HEK293 (cell line): ENCODE data around the gene TXNIP.

Source experiments
- FEZF1 ChIP-seq: fragments of 450-650 bp; formaldehyde crosslinking; IDR thresholded peaks from 2 replicates; pipeline ENCODE4 v1.5.1; 2016; ENCODE audit warnings: missing biosample characterization, missing genetic modification characterization
- KLF7 ChIP-seq: fragments of 450-650 bp; formaldehyde crosslinking; IDR thresholded peaks from 2 replicates; pipeline ENCODE4 v1.5.1; 2016; ENCODE audit warnings: missing biosample characterization, missing genetic modification characterization, borderline replicate concordance
- PRDM1 ChIP-seq: fragments of 450-650 bp; formaldehyde crosslinking; IDR thresholded peaks from 2 replicates; pipeline ENCODE4; 2016; ENCODE audit warnings: missing biosample characterization, missing genetic modification characterization
- ZFP41 ChIP-seq: fragments of 450-650 bp; formaldehyde crosslinking; IDR thresholded peaks from 2 replicates; pipeline ENCODE4 v1.5.1; 2016; ENCODE audit warnings: missing biosample characterization, missing genetic modification characterization, borderline replicate concordance
- ZNF10 ChIP-seq: fragments of 450-650 bp; formaldehyde crosslinking; IDR thresholded peaks from 2 replicates; pipeline ENCODE4 v1.5.1; 2017; ENCODE audit warnings: missing biosample characterization, missing genetic modification characterization
- ZNF155 ChIP-seq: fragments of 450-650 bp; formaldehyde crosslinking; IDR thresholded peaks from 2 replicates; pipeline ENCODE4 v1.5.1; 2016; ENCODE audit warnings: missing biosample characterization, missing genetic modification characterization
- ZNF366 ChIP-seq: fragments of 450-650 bp; formaldehyde crosslinking; conservative IDR thresholded peaks from 2 replicates; pipeline ENCODE4 v1.5.1; 2016; ENCODE audit warnings: missing biosample characterization, missing genetic modification characterization
- ZNF416 ChIP-seq: fragments of 450-650 bp; formaldehyde crosslinking; IDR thresholded peaks from 2 replicates; pipeline ENCODE4 v1.5.1; 2016; ENCODE audit warnings: missing biosample characterization, missing genetic modification characterization
- ZNF514 ChIP-seq: fragments of 450-650 bp; formaldehyde crosslinking; IDR thresholded peaks from 2 replicates; pipeline ENCODE4 v1.5.1; 2016; ENCODE audit warnings: missing biosample characterization, missing genetic modification characterization
- ZNF558 ChIP-seq: fragments of 450-650 bp; formaldehyde crosslinking; IDR thresholded peaks from 2 replicates; pipeline ENCODE4 v1.5.1; 2016; ENCODE audit warnings: missing biosample characterization, missing genetic modification characterization
- ZNF571 ChIP-seq: fragments of 450-650 bp; formaldehyde crosslinking; IDR thresholded peaks from 2 replicates; pipeline ENCODE4 v1.5.0; 2017; ENCODE audit warnings: missing biosample characterization, missing genetic modification characterization
- ZNF600 ChIP-seq: fragments of 450-650 bp; formaldehyde crosslinking; IDR thresholded peaks from 2 replicates; pipeline ENCODE4 v1.5.1; 2016; ENCODE audit warnings: missing biosample characterization, missing genetic modification characterization
- ZNF670 ChIP-seq: fragments of 450-650 bp; formaldehyde crosslinking; IDR thresholded peaks from 2 replicates; pipeline ENCODE4 v1.5.1; 2016; ENCODE audit warnings: missing biosample characterization, missing genetic modification characterization, low read depth
- ZNF747 ChIP-seq: fragments of 450-650 bp; formaldehyde crosslinking; IDR thresholded peaks from 2 replicates; pipeline ENCODE4 v1.5.1; 2016; ENCODE audit warnings: missing biosample characterization, missing genetic modification characterization
- TF ChIP-seq, protein P1 (sequence below): fragments of 450-650 bp; formaldehyde crosslinking; conservative IDR thresholded peaks from 2 replicates; pipeline ENCODE4 v1.5.1; 2016; ENCODE audit warnings: low read depth, missing biosample characterization, missing genetic modification characterization
- TF ChIP-seq, protein P2 (sequence below): fragments of 450-650 bp; IDR thresholded peaks from 2 replicates; pipeline ENCODE4 v1.5.1; 2018; ENCODE audit warnings: missing biosample characterization, mild to moderate bottlenecking, missing genetic modification characterization
- TF ChIP-seq, protein P3 (sequence below): fragments of 450-650 bp; formaldehyde crosslinking; conservative IDR thresholded peaks from 2 replicates; pipeline ENCODE4 v1.5.1; 2016; ENCODE audit warnings: low read depth, missing biosample characterization, missing genetic modification characterization
- TF ChIP-seq, protein P4 (sequence below): fragments of 450-650 bp; formaldehyde crosslinking; IDR thresholded peaks from 2 replicates; pipeline ENCODE4 v1.5.1; 2017; ENCODE audit warnings: missing biosample characterization, missing genetic modification characterization
- TF ChIP-seq, protein P5 (sequence below): fragments of 450-650 bp; formaldehyde crosslinking; IDR thresholded peaks from 2 replicates; pipeline ENCODE4 v1.5.1; 2017; ENCODE audit warnings: missing biosample characterization, missing genetic modification characterization
- TF ChIP-seq, protein P6 (sequence below): fragments of 450-650 bp; formaldehyde crosslinking; IDR thresholded peaks from 2 replicates; pipeline ENCODE4 v1.5.1; 2016; ENCODE audit warnings: missing biosample characterization, missing genetic modification characterization
- TF ChIP-seq, protein P7 (sequence below): fragments of 450-650 bp; formaldehyde crosslinking; IDR thresholded peaks from 2 replicates; pipeline ENCODE4 v1.5.1; 2016; ENCODE audit warnings: missing biosample characterization, missing genetic modification characterization

Gene TXNIP

DNA sequence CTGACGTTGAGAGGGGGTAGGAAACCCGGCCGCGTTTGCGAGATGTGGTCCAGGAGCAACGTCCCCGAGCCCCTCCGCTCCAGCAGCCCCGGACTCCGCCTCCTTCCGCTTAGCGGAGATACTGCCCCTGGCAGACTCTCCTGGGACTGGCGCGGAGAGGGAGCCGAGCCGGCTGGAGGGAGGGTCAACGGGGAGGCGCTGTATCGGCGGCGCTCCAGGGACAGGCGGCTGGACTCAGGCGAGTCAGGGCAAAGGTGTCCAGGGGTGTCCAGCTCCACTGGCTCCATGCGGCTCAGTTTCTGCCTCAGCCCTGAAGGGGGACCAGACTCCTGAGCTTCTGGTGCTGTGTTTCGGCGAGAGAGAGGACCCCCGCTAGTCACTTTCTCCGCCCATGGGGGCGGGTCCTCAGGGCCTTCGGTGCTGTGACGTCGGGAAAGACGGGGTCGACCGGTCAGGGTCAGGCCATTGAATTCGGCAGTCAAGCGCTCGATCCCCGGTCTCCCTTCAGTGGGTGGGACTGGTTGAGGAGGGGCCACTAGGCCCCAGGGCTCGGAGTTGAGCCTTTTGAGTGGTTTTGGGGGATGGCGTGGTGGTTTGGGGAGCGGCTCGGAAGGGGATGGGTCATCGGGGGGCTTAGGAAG lies 35.8 kb downstream of the TXNIP start (continued):
- TF ChIP-seq, protein P1, sequence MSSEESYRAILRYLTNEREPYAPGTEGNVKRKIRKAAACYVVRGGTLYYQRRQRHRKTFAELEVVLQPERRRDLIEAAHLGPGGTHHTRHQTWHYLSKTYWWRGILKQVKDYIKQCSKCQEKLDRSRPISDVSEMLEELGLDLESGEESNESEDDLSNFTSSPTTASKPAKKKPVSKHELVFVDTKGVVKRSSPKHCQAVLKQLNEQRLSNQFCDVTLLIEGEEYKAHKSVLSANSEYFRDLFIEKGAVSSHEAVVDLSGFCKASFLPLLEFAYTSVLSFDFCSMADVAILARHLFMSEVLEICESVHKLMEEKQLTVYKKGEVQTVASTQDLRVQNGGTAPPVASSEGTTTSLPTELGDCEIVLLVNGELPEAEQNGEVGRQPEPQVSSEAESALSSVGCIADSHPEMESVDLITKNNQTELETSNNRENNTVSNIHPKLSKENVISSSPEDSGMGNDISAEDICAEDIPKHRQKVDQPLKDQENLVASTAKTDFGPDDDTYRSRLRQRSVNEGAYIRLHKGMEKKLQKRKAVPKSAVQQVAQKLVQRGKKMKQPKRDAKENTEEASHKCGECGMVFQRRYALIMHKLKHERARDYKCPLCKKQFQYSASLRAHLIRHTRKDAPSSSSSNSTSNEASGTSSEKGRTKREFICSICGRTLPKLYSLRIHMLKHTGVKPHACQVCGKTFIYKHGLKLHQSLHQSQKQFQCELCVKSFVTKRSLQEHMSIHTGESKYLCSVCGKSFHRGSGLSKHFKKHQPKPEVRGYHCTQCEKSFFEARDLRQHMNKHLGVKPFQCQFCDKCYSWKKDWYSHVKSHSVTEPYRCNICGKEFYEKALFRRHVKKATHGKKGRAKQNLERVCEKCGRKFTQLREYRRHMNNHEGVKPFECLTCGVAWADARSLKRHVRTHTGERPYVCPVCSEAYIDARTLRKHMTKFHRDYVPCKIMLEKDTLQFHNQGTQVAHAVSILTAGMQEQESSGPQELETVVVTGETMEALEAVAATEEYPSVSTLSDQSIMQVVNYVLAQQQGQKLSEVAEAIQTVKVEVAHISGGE (tag by site-specific recombination), result peak; percentile 40; the same call in 1 of the 2 replicates
- TF ChIP-seq, protein P2, sequence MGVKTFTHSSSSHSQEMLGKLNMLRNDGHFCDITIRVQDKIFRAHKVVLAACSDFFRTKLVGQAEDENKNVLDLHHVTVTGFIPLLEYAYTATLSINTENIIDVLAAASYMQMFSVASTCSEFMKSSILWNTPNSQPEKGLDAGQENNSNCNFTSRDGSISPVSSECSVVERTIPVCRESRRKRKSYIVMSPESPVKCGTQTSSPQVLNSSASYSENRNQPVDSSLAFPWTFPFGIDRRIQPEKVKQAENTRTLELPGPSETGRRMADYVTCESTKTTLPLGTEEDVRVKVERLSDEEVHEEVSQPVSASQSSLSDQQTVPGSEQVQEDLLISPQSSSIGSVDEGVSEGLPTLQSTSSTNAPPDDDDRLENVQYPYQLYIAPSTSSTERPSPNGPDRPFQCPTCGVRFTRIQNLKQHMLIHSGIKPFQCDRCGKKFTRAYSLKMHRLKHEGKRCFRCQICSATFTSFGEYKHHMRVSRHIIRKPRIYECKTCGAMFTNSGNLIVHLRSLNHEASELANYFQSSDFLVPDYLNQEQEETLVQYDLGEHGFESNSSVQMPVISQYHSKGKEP (tag by site-specific recombination), result no peak
- TF ChIP-seq, protein P3, sequence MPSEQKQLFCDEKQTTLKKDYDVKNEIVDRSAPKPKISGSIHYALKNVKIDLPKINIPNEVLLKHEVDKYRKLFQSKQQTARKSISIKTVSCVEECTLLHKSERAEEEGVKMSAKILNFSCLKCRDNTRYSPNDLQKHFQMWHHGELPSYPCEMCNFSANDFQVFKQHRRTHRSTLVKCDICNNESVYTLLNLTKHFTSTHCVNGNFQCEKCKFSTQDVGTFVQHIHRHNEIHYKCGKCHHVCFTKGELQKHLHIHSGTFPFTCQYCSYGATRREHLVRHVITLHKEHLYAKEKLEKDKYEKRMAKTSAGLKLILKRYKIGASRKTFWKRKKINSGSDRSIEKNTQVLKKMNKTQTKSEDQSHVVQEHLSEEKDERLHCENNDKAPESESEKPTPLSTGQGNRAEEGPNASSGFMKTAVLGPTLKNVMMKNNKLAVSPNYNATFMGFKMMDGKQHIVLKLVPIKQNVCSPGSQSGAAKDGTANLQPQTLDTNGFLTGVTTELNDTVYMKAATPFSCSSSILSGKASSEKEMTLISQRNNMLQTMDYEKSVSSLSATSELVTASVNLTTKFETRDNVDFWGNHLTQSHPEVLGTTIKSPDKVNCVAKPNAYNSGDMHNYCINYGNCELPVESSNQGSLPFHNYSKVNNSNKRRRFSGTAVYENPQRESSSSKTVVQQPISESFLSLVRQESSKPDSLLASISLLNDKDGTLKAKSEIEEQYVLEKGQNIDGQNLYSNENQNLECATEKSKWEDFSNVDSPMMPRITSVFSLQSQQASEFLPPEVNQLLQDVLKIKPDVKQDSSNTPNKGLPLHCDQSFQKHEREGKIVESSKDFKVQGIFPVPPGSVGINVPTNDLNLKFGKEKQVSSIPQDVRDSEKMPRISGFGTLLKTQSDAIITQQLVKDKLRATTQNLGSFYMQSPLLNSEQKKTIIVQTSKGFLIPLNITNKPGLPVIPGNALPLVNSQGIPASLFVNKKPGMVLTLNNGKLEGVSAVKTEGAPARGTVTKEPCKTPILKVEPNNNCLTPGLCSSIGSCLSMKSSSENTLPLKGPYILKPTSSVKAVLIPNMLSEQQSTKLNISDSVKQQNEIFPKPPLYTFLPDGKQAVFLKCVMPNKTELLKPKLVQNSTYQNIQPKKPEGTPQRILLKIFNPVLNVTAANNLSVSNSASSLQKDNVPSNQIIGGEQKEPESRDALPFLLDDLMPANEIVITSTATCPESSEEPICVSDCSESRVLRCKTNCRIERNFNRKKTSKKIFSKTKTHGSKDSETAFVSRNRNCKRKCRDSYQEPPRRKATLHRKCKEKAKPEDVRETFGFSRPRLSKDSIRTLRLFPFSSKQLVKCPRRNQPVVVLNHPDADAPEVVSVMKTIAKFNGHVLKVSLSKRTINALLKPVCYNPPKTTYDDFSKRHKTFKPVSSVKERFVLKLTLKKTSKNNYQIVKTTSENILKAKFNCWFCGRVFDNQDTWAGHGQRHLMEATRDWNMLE, result no peak
- TF ChIP-seq, protein P4, sequence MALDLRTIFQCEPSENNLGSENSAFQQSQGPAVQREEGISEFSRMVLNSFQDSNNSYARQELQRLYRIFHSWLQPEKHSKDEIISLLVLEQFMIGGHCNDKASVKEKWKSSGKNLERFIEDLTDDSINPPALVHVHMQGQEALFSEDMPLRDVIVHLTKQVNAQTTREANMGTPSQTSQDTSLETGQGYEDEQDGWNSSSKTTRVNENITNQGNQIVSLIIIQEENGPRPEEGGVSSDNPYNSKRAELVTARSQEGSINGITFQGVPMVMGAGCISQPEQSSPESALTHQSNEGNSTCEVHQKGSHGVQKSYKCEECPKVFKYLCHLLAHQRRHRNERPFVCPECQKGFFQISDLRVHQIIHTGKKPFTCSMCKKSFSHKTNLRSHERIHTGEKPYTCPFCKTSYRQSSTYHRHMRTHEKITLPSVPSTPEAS (tag by site-specific recombination), result no peak
- no peak for TF ChIP-seq ZNF416 (tag by site-specific recombination)
- TF ChIP-seq ZNF670 (tag by site-specific recombination), result no peak
- no peak for TF ChIP-seq ZNF558 (tag by site-specific recombination)
- TF ChIP-seq KLF7 (tag by site-specific recombination), result no peak
- TF ChIP-seq ZNF600 (tag by site-specific recombination), result peak; percentile 89
- no peak for TF ChIP-seq ZNF514 (tag by site-specific recombination)
- TF ChIP-seq ZNF155, result no peak
- TF ChIP-seq ZNF366 (tag by site-specific recombination), result no peak
- peak; percentile 25; the same call in 1 of the 2 replicates for TF ChIP-seq PRDM1 (tag by site-specific recombination)
- no peak for TF ChIP-seq ZNF747 (tag by site-specific recombination)
- TF ChIP-seq, protein P5, sequence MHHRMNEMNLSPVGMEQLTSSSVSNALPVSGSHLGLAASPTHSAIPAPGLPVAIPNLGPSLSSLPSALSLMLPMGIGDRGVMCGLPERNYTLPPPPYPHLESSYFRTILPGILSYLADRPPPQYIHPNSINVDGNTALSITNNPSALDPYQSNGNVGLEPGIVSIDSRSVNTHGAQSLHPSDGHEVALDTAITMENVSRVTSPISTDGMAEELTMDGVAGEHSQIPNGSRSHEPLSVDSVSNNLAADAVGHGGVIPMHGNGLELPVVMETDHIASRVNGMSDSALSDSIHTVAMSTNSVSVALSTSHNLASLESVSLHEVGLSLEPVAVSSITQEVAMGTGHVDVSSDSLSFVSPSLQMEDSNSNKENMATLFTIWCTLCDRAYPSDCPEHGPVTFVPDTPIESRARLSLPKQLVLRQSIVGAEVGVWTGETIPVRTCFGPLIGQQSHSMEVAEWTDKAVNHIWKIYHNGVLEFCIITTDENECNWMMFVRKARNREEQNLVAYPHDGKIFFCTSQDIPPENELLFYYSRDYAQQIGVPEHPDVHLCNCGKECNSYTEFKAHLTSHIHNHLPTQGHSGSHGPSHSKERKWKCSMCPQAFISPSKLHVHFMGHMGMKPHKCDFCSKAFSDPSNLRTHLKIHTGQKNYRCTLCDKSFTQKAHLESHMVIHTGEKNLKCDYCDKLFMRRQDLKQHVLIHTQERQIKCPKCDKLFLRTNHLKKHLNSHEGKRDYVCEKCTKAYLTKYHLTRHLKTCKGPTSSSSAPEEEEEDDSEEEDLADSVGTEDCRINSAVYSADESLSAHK (tag by site-specific recombination), result no peak; the same call in 1 of the 2 replicates
- TF ChIP-seq ZFP41 (tag by site-specific recombination), result no peak
- no peak for TF ChIP-seq ZNF571 (tag by site-specific recombination)
- no peak for TF ChIP-seq ZNF10 (tag by site-specific recombination)
- TF ChIP-seq FEZF1 (tag by site-specific recombination), result no peak
- TF ChIP-seq, protein P6, sequence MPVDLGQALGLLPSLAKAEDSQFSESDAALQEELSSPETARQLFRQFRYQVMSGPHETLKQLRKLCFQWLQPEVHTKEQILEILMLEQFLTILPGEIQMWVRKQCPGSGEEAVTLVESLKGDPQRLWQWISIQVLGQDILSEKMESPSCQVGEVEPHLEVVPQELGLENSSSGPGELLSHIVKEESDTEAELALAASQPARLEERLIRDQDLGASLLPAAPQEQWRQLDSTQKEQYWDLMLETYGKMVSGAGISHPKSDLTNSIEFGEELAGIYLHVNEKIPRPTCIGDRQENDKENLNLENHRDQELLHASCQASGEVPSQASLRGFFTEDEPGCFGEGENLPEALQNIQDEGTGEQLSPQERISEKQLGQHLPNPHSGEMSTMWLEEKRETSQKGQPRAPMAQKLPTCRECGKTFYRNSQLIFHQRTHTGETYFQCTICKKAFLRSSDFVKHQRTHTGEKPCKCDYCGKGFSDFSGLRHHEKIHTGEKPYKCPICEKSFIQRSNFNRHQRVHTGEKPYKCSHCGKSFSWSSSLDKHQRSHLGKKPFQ, result no peak
- TF ChIP-seq, protein P7, sequence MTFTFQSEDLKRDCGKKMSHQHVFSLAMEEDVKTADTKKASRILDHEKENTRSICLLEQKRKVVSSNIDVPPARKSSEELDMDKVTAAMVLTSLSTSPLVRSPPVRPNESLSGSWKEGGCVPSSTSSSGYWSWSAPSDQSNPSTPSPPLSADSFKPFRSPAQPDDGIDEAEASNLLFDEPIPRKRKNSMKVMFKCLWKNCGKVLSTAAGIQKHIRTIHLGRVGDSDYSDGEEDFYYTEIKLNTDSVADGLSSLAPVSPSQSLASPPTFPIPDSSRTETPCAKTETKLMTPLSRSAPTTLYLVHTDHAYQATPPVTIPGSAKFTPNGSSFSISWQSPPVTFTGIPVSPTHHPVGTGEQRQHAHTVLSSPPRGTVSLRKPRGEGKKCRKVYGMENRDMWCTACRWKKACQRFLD (tag by site-specific recombination), result no peak
